Measurements from ENCODE around the gene IFT172.

The IFT172 gene

GRCh38 chr2:27494944-27495554 lies 5.5 kb upstream of the IFT172 start, which contains the start of gene FNDC4:
TSS of gene FNDC4 (minus strand) at chr2:27495200. CDS start at chr2:27494679, 521 bp downstream.
- DNase-seq (ENCODE audit: low spot score): peak; percentile 69
- no peak for FAIRE-seq

GRCh38 chr2:27494284-27494943 lies 4.9 kb upstream of the IFT172 start:
- FAIRE-seq: no peak
- DNase-seq (ENCODE audit: low spot score): peak; percentile 36

- FAIRE-seq (no peak), DNase-seq (ENCODE audit: low spot score) (no peak)
These were observed 4.4 kb upstream of the IFT172 start for GRCh38 chr2:27493948-27494283.

GRCh38 chr2:27492557-27492956 lies 3.0 kb upstream of the IFT172 start:
- DNase-seq (ENCODE audit: low spot score): no peak
- no peak for FAIRE-seq

- FAIRE-seq: no peak
- DNase-seq (ENCODE audit: low spot score): no peak
These were observed 435 bp downstream of the IFT172 start for GRCh38 chr2:27489118-27489497.

- DNase-seq (ENCODE audit: low spot score) (no peak), FAIRE-seq (no peak)
These were observed 4.0 kb downstream of the IFT172 start for GRCh38 chr2:27485496-27485895.

- FAIRE-seq (no peak), DNase-seq (ENCODE audit: low spot score) (no peak)
These were observed 17.6 kb downstream of the IFT172 start for GRCh38 chr2:27471961-27472360.

GRCh38 chr2:27464443-27464842 lies 25.1 kb downstream of the IFT172 start:
- no peak for DNase-seq (ENCODE audit: low spot score)
- no peak for FAIRE-seq

- FAIRE-seq: no peak
- no peak for DNase-seq (ENCODE audit: low spot score)
These were observed 28.4 kb downstream of the IFT172 start for GRCh38 chr2:27461118-27461517.

- DNase-seq (ENCODE audit: low spot score) (no peak), FAIRE-seq (no peak)
These were observed 35.6 kb downstream of the IFT172 start for GRCh38 chr2:27453968-27454367.

GRCh38 chr2:27451095-27451494 lies 38.4 kb downstream of the IFT172 start:
- no peak for FAIRE-seq
- no peak for DNase-seq (ENCODE audit: low spot score)

- no peak for FAIRE-seq
- no peak for DNase-seq (ENCODE audit: low spot score)
These were observed 41.2 kb downstream of the IFT172 start for GRCh38 chr2:27448381-27448780.

- FAIRE-seq: no peak
- no peak for DNase-seq (ENCODE audit: low spot score)
These were observed 43.5 kb downstream of the IFT172 start for GRCh38 chr2:27446057-27446456.

- no peak for FAIRE-seq
These were observed 43.9 kb downstream of the IFT172 start for GRCh38 chr2:27445615-27446014.

GRCh38 chr2:27445155-27445554 lies 44.4 kb downstream of the IFT172 start:
- no peak for FAIRE-seq

More at GRCh38 chr2:27445615-27446014, 43.9 kb downstream of the IFT172 start:
- no peak for DNase-seq (ENCODE audit: low spot score)

GRCh38 chr2:27442920-27443282 lies 46.6 kb downstream of the IFT172 start:
- DNase-seq (ENCODE audit: low spot score): no peak
- FAIRE-seq: no peak

More at GRCh38 chr2:27445155-27445554, 44.4 kb downstream of the IFT172 start:
- DNase-seq (ENCODE audit: low spot score): no peak

GRCh38 chr2:27441958-27442919 lies 47.3 kb downstream of the IFT172 start, which contains the start of gene KRTCAP3:
TSS of gene KRTCAP3 (plus strand) at chr2:27442381. CDS start at chr2:27442413, 32 bp downstream.
- FAIRE-seq: peak; percentile 9
- DNase-seq (ENCODE audit: low spot score): no peak

GRCh38 chr2:27441226-27441926 lies 48.2 kb downstream of the IFT172 start:
- no peak for DNase-seq (ENCODE audit: low spot score)
- no peak for FAIRE-seq

GRCh38 chr2:27435628-27436027 lies 53.9 kb downstream of the IFT172 start:
- FAIRE-seq: no peak

GRCh38 chr2:27431395-27431794 lies 58.1 kb downstream of the IFT172 start:
- DNase-seq (ENCODE audit: low spot score) (no peak), FAIRE-seq (no peak)

More at GRCh38 chr2:27435628-27436027, 53.9 kb downstream of the IFT172 start:
- no peak for DNase-seq (ENCODE audit: low spot score)

- peak; percentile 13 for FAIRE-seq
These were observed 60.5 kb downstream of the IFT172 start for GRCh38 chr2:27428978-27429541.

More at GRCh38 chr2:27428978-27429541, 60.5 kb downstream of the IFT172 start:
- peak; percentile 98 for DNase-seq (ENCODE audit: low spot score)
